ENCODE measurements around the gene CNNM2.

Gene CNNM2

GRCh38 chr10:102917962-102918816 is at the start of gene CNNM2:
CNNM2 (plus strand) TSS chr10:102918294; CDS start chr10:102918481, 187 bp downstream.
- DNase-seq: peak; percentile 98

GRCh38 chr10:102868911-102869257 is 49.2 kb upstream of the CNNM2 start:
- no peak for DNase-seq

GRCh38 chr10:102869258-102870198 is 48.6 kb upstream of the CNNM2 start, which contains the start of gene AS3MT:
AS3MT (plus strand) TSS chr10:102869470; CDS start chr10:102869593, 123 bp downstream.
- DNase-seq: peak; percentile 61

- no peak for DNase-seq
Measured at GRCh38 chr10:102870221-102870620, 47.9 kb upstream of the CNNM2 start.

DNA sequence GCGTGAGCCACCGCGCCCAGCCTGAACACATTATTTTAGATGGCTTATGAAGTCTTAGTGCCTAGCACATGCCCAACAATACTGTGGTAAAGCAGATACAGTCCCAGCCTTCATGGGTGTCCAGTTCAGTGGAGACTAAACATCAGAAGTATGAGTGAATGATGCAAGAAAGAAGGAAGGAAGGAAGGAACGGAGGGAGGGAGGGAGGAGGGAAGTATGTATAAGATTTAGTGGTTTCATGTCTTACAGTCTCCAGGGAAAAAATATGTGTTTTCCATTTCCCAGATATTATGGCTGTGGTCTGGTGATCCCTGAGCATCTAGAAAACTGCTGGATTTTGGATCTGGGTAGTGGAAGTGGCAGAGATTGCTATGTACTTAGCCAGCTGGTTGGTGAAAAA is 45.9 kb upstream of the CNNM2 start:
- DNase-seq: no peak

- no peak for DNase-seq
Measured at GRCh38 chr10:102876747-102877153, 41.3 kb upstream of the CNNM2 start.

DNA sequence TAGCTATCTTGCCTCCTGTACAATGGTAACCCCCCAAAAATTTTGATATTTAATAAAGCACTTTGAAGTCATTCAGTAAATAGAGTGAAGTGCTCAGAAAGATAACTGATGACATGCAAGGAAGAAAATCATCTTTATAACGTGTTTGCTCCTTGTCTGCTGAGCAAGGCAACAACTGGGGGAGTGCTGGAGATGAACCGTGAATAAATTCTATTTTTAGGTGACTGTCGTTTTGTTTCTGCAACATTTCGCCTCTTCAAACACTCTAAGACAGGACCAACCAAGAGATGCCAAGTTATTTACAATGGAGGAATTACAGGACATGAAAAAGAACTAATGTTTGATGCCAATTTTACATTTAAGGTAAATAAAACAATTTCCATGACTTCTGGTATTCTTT is 39.5 kb upstream of the CNNM2 start:
- DNase-seq: no peak

- DNase-seq: no peak
Measured at GRCh38 chr10:102880256-102880655, 37.8 kb upstream of the CNNM2 start.

DNA sequence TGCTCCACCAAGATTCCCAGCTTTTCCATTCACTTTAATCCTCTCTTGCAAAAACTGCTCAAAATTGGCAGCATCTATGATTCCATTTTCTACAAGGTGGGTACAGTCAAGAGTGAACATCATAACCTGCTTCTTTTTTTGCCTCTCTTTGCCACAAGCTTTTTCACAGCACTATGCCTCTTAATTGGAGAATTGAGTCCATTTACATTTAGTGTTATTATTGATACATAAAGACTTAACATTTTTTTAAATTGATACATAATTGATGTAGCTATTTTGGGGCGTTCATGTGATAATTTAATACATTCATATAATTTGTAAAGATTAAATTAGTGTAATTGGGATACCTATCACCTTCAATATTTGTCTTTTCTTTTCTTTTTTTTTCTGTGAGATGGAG is 30.0 kb upstream of the CNNM2 start:
- DNase-seq: no peak

DNA sequence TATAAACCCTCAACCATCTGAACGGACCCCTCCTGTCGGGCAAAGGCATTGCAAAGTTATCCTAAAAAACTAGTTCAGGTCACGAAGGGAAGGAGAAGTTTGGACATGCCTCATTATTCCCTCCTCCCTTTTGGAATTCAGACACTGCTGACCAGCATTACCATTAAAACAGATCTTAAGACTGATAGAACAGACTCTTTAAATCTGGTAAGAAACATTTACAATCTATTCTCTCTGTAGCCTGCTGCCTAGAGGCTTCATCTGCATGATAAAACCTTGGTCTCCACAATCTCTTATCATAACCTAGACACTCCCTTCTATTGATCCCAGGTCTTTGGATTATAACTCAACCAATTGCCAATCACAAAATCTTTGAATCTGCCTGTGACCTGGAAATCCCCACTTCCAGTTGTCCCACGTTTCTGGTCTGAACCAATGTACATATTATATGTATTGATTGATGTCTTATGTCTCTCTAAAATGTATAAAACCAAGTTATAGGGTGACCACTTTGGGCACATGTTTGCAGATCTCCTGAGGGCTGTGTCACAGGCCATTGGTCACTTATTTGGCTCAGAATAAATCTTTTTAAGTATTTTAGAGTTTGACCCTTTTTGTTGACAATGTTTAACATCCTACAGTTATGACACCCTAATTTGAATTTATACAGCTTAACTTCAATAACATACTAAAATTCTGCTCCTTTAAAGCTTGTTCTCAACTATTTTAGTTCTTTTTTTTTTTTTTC is 23.5 kb upstream of the CNNM2 start:
- no peak for DNase-seq

GRCh38 chr10:102900006-102900405 is 18.1 kb upstream of the CNNM2 start:
- DNase-seq: no peak

DNA sequence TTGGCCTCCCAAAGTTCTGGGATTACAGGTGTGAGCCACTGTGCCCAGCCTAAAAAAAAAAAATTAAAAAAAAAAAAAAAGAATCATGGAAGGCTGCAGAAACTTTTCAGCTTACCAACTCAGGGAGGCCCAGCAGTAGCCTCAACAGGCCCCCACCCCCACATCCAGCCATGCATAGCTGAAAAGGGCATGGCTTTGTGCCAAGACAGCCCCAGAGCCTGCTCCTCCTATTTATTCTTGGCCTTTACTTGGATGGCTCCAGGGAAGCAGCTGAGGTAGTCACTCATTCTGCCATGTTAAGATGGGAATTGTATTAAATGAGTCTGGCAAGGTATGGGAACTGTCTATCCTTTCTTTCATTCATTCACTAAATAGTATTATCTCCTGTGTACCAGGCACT is 13.7 kb upstream of the CNNM2 start:
- no peak for DNase-seq

- no peak for DNase-seq
Measured at GRCh38 chr10:102906507-102906906, 11.6 kb upstream of the CNNM2 start.

DNA sequence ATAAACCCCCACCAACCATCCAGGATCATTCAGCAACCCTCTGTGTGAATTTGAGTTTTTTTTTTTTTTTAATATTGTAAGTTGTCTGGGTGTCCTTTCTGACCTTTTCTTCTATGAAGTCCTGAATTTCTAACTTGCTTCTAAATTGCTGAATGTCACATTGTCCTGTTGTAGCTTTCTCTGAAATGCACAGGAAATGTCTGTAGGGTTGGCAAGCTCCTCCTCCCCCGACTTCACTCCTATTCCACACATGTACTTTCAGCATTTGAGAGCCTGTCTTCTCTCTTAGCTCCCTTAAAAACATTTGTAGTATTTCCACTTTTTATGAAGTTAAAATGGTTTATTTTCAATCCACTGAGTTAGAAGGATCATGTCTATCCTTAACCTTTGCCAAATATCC is 3.3 kb upstream of the CNNM2 start:
- DNase-seq: no peak

- DNase-seq: no peak
Measured at GRCh38 chr10:102916173-102916572, 1.9 kb upstream of the CNNM2 start.

DNA sequence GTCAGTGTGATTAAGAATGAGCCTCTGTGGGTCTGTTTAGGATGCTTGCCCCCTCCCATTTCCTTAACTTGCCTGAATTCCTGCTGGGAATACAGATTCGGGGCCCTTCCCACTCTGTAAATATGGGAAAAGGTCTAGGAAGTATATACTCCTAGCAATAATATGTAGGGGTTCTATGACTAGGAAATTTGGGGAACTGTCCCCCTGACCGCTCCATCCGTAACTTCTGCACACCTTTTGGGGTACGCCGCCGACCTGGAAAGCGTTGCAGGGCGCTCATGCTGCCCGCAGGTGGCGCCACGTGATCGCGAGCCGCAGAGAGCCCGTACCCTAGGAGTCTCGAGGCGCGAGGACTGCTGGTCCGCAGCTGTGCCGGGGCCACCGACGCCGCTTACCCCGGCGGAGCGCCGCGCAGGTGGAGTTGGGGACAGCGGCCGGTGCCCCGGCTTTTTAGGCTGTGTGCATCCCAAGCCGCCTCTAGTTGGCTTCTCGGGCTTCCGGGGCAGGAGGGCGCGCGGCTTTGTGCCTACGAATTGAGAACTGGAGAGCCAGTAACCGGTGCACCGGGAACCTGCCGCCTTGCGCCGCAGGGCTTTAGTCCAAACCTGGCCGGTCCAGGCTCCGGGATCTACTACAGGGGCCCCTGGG is 656 bp upstream of the CNNM2 start:
- DNase-seq: peak; percentile 93

DNA sequence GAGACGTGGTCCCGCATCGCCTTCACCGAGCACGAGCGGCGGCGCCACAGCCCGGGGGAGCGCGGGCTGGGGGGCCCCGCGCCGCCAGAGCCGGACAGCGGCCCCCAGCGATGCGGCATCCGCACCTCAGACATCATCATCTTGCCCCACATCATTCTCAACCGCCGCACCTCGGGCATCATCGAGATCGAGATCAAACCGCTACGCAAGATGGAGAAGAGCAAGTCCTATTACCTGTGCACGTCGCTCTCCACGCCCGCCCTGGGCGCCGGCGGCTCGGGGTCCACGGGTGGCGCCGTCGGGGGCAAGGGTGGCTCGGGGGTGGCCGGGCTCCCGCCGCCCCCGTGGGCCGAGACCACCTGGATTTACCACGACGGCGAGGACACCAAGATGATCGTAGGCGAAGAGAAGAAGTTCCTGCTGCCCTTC is 737 bp downstream of the CNNM2 start:
- no peak for DNase-seq

- no peak for DNase-seq
Measured at GRCh38 chr10:102919246-102919959, 1.3 kb downstream of the CNNM2 start.

GRCh38 chr10:102919992-102920739 is 2.1 kb downstream of the CNNM2 start:
- DNase-seq: no peak

DNA sequence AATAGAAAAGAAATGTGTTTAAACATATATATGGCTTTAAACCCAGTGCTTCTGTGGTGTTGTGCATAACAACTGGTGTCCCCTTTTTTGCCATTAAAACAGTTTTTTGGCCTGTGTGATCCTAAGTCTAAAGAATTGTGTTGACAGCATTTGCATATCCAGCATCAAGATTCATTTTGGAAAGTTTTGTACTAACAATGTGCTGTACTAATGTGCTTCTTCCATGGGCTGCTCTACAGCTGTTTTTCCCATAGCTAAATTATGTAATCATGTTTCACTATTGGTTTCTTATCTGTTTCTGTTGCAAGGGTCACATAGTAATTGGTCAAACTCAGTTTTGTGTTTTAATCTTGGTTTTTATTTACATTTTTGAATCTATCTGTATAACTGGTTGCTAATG is 5.5 kb downstream of the CNNM2 start:
- no peak for DNase-seq

- DNase-seq: no peak
Measured at GRCh38 chr10:102926842-102927241, 8.7 kb downstream of the CNNM2 start.
